Left ventricle myocardium inferior (tissue), 1 donor: Measurements from ENCODE around the gene SMAD2. TPM values are rescaled to one million over a fixed set of nuclear protein-coding genes. Genes with fewer than 3 reads are reported as not detected.

ENCODE experiments used
- DNase-seq: peaks from one replicate; pipeline ENCODE4 v3.0.0-alpha.2; 2020
- H3K27ac ChIP-seq: fragments of 200-600 bp; replicated peaks from 2 replicates; pipeline ENCODE4 v1.8.0; 2021
- H3K27me3 ChIP-seq: fragments of 200-600 bp; 2 replicates; pipeline ENCODE4 v1.8.0; 2021; ENCODE audit warnings: low read depth
- H3K36me3 ChIP-seq: fragments of 200-600 bp; 2 replicates; pipeline ENCODE4 v1.8.0; 2021
- H3K4me1 ChIP-seq: fragments of 200-600 bp; 2 replicates; pipeline ENCODE4 v1.8.0; 2021
- H3K4me3 ChIP-seq: fragments of 200-600 bp; 2 replicates; pipeline ENCODE4 v1.8.0; 2021; ENCODE audit warnings: mild to moderate bottlenecking, moderate library complexity
- H3K9me3 ChIP-seq: fragments of 200-600 bp; replicated peaks from 2 replicates; pipeline ENCODE4 v1.8.0; 2021
- CTCF ChIP-seq: fragments of 200-600 bp; IDR thresholded peaks from 2 replicates; pipeline ENCODE4 v1.8.0; 2021; ENCODE audit warnings: antibody characterized with exemption, mild to moderate bottlenecking, borderline replicate concordance
- intact Hi-C: fragments of 100-400 bp; cut with micrococcal nuclease; formaldehyde crosslinking; loops from one replicate; pipeline ENCODE4 v1.11.0; 2022
- total RNA-seq: library from RNA; stranded (reverse); fragmentation: NEBNext Ultra II Directional; extraction: Animal tissue kit (Norgen Biotek cat#: 25700); gene quantifications from one replicate; pipeline ENCODE4 v1.2.1, GENCODE V29; 2021
- donor health status: DM: no; HTN: yes; CAD: no; lungs with severe emphysema.

SMAD2 gene
- total RNA-seq, 1 donor from 2014 or later, result 80.9 TPM

GRCh38 chr18:47791461-47791985, 138.9 kb downstream of the SMAD2 start:
- intact Hi-C loops, result no loop called here

GRCh38 chr18:47790036-47790435, 140.4 kb downstream of the SMAD2 start:
- Histone ChIP-seq H3K27ac (no peak overlapping the region), H3K36me3 (no peaks in the 10 kb centered on the region), H3K27me3 (no peaks in the 10 kb centered on the region), H3K4me1 (peaks cover 7% of the 10 kb centered on the region), H3K9me3 (peaks cover 20% of the 10 kb centered on the region), H3K4me3 (no peak overlapping the region)
- no peak for TF ChIP-seq CTCF
- intact Hi-C loops, result no loop called here
- DNase-seq, result no peak

More at GRCh38 chr18:47791461-47791985, 138.9 kb downstream of the SMAD2 start:
- H3K27me3 ChIP-seq, result no peaks in the 10 kb centered on the region
- no peak for DNase-seq
- peaks cover 5% of the 10 kb centered on the region for H3K9me3 ChIP-seq
- TF ChIP-seq CTCF, result no peak
- no peak overlapping the region for H3K27ac ChIP-seq
- H3K36me3 ChIP-seq, result no peaks in the 10 kb centered on the region
- no peak overlapping the region for H3K4me3 ChIP-seq
- peaks cover 11% of the 10 kb centered on the region for H3K4me1 ChIP-seq

GRCh38 chr18:47788621-47789020, 141.8 kb downstream of the SMAD2 start:
- Histone ChIP-seq H3K4me1 (no peaks in the 10 kb centered on the region), H3K4me3 (no peak overlapping the region), H3K9me3 (peaks cover 34% of the 10 kb centered on the region), H3K36me3 (no peaks in the 10 kb centered on the region), H3K27me3 (no peaks in the 10 kb centered on the region), H3K27ac (no peak overlapping the region)
- no peak for TF ChIP-seq CTCF
- no peak for DNase-seq
- intact Hi-C loops, result no loop called here

- Histone ChIP-seq H3K4me1 (no peaks in the 10 kb centered on the region), H3K36me3 (no peaks in the 10 kb centered on the region), H3K27ac (no peak overlapping the region), H3K4me3 (no peak overlapping the region), H3K27me3 (peaks cover under 1% of the 10 kb centered on the region), H3K9me3 (peaks cover 40% of the 10 kb centered on the region)
- no peak for TF ChIP-seq CTCF
- intact Hi-C loops, result no loop called here
- DNase-seq, result no peak
Observed at GRCh38 chr18:47781561-47781960, 148.9 kb downstream of the SMAD2 start.

- Histone ChIP-seq H3K9me3 (peaks cover 26% of the 10 kb centered on the region), H3K27me3 (peaks cover 4% of the 10 kb centered on the region), H3K4me1 (no peaks in the 10 kb centered on the region), H3K27ac (no peak overlapping the region), H3K4me3 (no peak overlapping the region), H3K36me3 (no peaks in the 10 kb centered on the region)
- no peak for TF ChIP-seq CTCF
- DNase-seq, result no peak
- intact Hi-C loops, result no loop called here
Observed at GRCh38 chr18:47780011-47780725, 150.3 kb downstream of the SMAD2 start.
